GM06990 (cell line): Measurements from ENCODE around the gene TMEM176B.
"Not testable (repeated sequence)": the region's sequence is repeated elsewhere in the genome, so short reads cannot be mapped to it uniquely, and the experiment has no call there.

ENCODE experiments used
- DNase-seq: peaks from one replicate; pipeline ENCODE4 v3.0.0-alpha.2; 2011; ENCODE audit not compliant: insufficient read length; ENCODE audit errors: extremely low read depth
- H3K27me3 ChIP-seq: replicated peaks from 2 replicates; pipeline ENCODE4 v1.6.0; 2011; ENCODE audit warnings: low read length; ENCODE audit not compliant: control insufficient read depth, insufficient read depth
- H3K36me3 ChIP-seq: 2 replicates; pipeline ENCODE4 v1.5.1; 2011; ENCODE audit warnings: low read length; ENCODE audit not compliant: control insufficient read depth, insufficient read depth
- H3K4me3 ChIP-seq: replicated peaks from 2 replicates; pipeline ENCODE4 v1.5.1; 2011; ENCODE audit warnings: low read depth, mild to moderate bottlenecking, control low read depth, low read length
- CTCF ChIP-seq: IDR thresholded peaks from 2 replicates; pipeline ENCODE4 v1.5.1; 2011; ENCODE audit warnings: low read length, control low read depth, mild to moderate bottlenecking, inconsistent platforms; ENCODE audit not compliant: insufficient read depth, poor library complexity, severe bottlenecking

TMEM176B gene

DNA sequence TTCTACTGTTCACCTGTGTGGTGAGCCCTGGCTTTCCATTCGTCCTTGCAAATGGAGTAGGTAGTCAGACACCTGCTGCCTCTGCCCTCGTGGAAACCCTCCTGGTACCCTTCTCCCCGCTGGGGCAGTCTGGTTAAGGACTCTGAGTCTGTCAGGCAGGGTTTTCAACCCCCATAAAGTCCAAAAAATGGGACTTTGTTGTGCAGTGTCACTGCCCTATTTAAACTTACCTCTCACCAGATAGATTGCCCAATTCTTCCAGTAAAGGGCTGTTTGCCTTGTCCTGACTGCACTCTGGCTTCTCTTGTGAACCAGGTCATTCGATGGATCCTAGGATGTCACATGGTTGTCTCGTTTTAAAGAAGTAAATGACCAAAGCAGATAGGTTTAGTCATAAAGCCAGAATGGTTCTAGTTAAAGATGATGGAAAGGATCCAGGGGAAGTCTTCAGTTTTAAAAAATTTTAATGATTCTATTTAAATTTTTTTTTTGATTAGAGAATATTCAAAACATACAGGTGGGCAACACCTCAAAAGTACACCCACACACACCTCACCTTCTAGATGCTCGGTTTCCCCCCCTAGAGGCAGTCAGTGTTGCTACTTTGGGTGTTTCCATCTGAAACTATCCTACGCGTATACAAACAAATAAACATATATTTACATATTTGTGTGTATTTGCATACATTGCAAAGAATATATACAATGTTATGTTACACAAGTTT lies 22.0 kb downstream of the TMEM176B start:
- H3K36me3 ChIP-seq: no peaks in the 10 kb centered on the region
- no peak for DNase-seq
- H3K4me3 ChIP-seq: no peak overlapping the region
- no peaks in the 10 kb centered on the region; the same call in 1 of the 2 replicates for H3K27me3 ChIP-seq
- TF ChIP-seq CTCF: no peak

DNA sequence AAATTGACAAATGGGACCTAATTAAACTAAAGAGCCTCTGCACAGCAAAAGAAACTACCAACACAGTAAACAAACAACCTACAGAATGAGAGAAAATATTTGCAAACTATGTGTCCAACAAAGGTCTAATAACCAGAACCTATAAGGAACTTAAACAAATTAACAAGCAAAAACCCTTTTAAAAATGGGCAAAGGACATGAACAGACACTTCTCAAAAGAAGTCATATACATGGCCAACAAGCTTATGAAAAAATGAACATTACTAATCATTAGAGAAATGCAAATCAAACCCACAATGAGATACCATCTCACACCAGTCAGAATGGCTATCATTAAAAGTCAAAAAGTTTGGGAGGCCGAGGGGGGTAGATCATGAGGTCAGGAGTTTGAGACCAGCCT lies 26.0 kb downstream of the TMEM176B start:
- H3K27me3 ChIP-seq, H3K4me3 ChIP-seq, H3K36me3 ChIP-seq, DNase-seq: not testable (repeated sequence)

GRCh38 chr7:150769768-150770167 lies 30.4 kb downstream of the TMEM176B start:
- Histone ChIP-seq H3K4me3 (no peak overlapping the region), H3K27me3 (no peaks in the 10 kb centered on the region), H3K36me3 (no peaks in the 10 kb centered on the region)
- no peak for TF ChIP-seq CTCF
- DNase-seq: no peak

GRCh38 chr7:150766334-150766709 lies 33.8 kb downstream of the TMEM176B start:
- no peak for TF ChIP-seq CTCF
- Histone ChIP-seq H3K27me3 (no peaks in the 10 kb centered on the region), H3K4me3 (no peak overlapping the region), H3K36me3 (no peaks in the 10 kb centered on the region)
- DNase-seq: no peak

DNA sequence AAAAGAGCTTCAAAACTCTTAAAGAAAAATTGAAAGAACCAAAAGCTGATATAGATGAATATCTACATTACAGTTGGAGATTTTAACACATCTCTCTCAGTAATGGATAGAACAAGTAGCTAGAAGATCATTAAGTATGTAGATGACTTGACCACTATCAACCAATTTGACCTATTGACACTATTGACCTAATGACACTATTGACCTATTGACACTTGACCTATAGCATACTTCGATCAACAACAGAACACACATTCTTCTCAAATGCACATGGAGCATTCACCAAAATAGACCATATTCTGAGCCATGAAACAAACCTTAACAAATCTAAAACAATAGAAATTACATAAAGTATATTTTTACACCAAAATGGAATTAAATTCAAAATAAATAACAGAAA lies 40.7 kb downstream of the TMEM176B start:
- no peak overlapping the region for H3K4me3 ChIP-seq
- TF ChIP-seq CTCF: no peak
- no peaks in the 10 kb centered on the region for H3K36me3 ChIP-seq
- H3K27me3 ChIP-seq: no peaks in the 10 kb centered on the region
- DNase-seq: no peak

GRCh38 chr7:150756858-150757257 lies 43.3 kb downstream of the TMEM176B start:
- Histone ChIP-seq H3K36me3 (no peaks in the 10 kb centered on the region), H3K4me3 (no peak overlapping the region), H3K27me3 (no peaks in the 10 kb centered on the region)
- DNase-seq: no peak
- peak; percentile 56 for TF ChIP-seq CTCF
